HG03575 (cell line): ENCODE data around the gene BRME1.

Experiments used
- ATAC-seq: cut with Tn5 transposase; IDR thresholded peaks from one replicate; pipeline ENCODE4 v1.9.1; 2021; ENCODE audit not compliant: unreplicated experiment, insufficient number of reproducible peaks, low FRiP score; ENCODE audit errors: extremely low read depth

Gene BRME1

GRCh38 chr19:13839130-13839937 lies 66.6 kb downstream of the BRME1 start:
- ATAC-seq = no peak

- no peak for ATAC-seq
Observed at GRCh38 chr19:13838435-13839129, 67.3 kb downstream of the BRME1 start.

GRCh38 chr19:13835791-13836723 lies 69.9 kb downstream of the BRME1 start:
- ATAC-seq = no peak

GRCh38 chr19:13834244-13835069 lies 71.5 kb downstream of the BRME1 start:
- ATAC-seq = no peak

- ATAC-seq = no peak
Observed at GRCh38 chr19:13833330-13834243, 72.3 kb downstream of the BRME1 start.
